NCI-H2196 treated with DMSO at 0.1 percent for 48 hours (cell line): ENCODE data around the gene CFAP52.
"Not testable (repeated sequence)": the region's sequence is repeated elsewhere in the genome, so short reads cannot be mapped to it uniquely, and the experiment has no call there.

Experiments
- DNase-seq: peaks from one replicate; lab custom pipeline; 2025; ENCODE audit not compliant: unreplicated experiment; lab: John Stamatoyannopoulos, UW

The CFAP52 gene, protein sequence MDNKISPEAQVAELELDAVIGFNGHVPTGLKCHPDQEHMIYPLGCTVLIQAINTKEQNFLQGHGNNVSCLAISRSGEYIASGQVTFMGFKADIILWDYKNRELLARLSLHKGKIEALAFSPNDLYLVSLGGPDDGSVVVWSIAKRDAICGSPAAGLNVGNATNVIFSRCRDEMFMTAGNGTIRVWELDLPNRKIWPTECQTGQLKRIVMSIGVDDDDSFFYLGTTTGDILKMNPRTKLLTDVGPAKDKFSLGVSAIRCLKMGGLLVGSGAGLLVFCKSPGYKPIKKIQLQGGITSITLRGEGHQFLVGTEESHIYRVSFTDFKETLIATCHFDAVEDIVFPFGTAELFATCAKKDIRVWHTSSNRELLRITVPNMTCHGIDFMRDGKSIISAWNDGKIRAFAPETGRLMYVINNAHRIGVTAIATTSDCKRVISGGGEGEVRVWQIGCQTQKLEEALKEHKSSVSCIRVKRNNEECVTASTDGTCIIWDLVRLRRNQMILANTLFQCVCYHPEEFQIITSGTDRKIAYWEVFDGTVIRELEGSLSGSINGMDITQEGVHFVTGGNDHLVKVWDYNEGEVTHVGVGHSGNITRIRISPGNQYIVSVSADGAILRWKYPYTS

DNA sequence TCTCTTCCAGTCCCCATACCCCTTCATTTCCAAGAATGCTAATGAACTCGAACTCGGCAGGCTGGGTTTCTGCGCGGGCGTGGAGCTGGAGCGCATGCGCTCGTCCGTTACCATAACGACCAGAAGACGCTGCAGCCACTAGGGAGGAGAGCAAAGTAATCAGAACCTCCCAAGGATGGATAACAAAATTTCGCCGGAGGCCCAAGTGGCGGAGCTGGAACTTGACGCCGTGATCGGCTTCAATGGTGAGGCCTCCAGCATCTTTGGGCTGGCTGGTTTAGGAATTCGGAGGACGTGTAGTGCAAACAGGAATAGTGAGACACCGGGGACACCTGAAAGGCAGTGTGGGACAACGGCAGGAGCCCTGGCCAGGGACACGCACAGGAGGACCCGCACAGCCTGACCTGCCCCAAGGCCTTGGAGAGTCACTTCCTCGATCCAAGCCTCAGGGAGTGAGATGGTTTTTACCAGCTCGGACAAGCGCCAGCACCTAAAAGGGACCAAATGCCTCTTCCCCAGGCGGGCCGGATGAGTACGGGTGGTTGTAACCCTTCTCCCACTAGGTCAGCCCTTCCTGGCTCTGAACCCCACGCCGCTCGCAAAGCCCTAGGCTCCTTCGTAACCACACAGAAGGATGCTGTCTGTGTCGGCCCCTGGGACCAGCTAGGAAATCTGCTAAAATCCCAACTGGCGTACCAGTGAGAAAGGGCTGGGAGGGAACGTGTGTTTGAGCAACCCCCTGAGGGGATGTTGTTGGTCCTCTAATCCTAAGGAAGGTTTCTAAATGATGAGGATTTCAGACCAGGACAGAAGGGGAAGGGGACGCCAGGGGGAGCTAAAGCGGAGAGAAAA, at the start of gene CFAP52:
Gene CFAP52, plus strand, starts transcription at position 122 of the 852 bp plus-strand sequence. Its CDS starts 54 bp downstream, at position 176.
- no peak for DNase-seq

DNA sequence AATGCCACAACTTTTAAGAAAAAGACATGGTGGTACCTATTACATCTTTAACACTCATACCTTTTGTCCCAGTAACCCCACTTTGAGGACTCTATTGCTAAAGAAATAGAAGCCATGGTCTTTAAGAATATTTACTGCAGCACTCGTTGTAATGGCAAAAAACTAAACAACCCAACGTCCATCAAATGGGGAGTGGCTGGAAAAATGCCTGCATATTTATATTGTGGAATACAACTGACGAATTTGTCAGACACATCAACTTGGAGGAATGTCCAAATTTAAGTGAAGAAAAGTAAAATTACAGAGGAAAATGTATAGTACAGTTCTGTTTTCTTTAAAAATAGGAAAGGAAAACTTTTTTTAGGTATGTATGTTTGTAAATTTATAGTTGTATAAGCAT, 48.7 kb upstream of the CFAP52 start:
- DNase-seq: no peak

DNA sequence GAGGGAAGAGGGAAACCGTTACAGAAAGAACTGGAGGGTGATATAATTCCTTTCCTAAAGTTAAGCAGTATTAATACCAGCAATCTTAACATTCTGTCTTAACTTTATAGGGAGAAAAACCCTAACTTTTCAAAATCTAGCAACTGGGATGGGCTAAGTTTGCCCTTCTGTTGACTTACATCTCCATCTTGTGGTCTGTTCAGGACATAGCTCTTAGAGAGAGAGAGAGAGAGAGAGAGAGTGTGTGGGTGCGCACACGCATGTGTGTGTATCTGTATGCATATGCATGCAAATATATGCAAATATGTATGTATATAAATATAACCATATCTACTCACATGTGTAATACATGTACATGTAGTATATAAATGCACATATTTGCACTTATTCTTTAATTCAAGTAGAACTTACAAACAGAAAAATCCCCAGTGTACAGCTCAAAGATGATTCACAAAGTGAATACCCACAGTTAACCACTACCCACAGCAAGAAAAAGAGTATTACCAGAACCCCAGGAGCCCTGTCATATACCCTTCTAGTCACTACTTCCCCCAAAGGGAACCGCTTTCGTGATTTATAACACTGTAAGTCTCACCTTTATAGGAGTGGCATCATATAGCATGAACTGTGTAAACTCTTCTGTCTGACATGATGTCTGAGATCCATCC, 47.3 kb upstream of the CFAP52 start:
- DNase-seq: no peak

DNA sequence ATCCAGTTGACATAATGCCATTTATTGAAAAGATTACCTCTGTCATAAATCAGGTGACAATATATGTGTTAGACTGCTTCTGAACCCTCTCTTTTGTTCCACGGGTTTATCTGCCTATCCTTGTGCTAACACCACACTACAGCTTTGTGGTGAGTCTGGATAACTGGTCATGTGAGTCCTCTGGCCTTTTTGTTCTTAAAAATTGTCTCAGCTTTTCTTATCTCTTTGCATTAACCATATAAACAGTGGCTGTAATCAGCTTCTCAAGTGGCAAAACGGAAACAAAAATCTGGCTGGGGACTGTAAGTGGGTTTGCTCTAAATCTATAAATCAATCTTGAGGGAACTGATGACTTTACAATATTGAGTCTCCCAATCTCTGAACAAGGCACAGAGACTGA, 45.4 kb upstream of the CFAP52 start:
- DNase-seq: no peak

DNA sequence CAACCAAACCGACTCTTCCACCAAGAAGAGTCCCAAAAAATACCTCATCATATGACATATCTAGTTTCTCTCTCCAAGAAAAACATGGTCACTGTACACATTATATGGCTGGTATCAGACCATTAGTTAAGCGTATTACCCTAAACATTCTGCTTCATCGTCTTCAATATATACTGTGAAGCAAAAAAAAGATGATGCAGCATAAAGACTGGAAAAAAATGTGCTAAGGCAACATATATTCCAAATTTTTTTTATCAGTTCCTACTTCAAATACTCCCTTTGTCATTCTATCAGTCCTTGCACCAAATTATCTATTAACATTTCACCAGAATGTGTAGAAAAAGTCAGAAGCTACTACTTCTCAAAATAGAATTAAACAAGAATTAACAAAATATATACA, 43.7 kb upstream of the CFAP52 start:
- no peak for DNase-seq

DNA sequence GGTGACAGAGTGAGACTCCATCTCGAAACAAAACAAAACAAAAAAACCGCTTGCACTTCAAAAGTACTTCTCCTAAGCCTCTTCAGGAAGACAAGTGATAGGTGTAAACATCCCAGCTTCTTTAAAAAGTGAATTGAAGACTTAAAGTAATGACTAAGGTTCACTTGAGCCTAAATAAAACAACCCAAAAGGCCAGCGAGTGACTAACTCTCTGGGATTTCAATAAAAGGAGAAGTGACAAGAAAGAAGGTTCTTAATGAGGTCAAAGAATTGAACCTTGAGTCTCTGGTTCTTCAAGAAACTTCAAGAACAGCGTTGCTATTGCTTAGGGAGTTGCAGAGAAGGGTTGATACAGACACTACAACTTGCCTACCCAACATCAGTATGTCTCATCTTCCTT, 43.0 kb upstream of the CFAP52 start:
- DNase-seq: no peak

DNA sequence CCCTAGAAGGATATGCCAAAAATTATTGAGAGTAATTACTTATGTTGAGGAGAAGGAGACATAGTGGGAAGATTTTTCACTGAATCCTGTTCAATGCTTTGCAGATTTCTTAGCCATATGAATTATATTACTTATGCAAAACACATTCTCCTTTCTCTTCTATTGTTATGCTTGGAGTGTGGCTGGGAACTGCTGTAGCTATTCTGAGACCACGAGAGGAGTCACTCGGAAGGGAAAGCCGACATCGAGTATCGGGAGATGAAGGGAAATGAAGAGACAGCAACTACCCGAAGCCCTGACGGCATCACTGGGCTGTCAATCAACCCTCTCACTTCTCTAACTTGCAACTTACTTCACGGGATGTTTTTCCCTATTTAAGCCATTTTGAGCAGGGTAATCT, 40.4 kb upstream of the CFAP52 start:
- DNase-seq: no peak

DNA sequence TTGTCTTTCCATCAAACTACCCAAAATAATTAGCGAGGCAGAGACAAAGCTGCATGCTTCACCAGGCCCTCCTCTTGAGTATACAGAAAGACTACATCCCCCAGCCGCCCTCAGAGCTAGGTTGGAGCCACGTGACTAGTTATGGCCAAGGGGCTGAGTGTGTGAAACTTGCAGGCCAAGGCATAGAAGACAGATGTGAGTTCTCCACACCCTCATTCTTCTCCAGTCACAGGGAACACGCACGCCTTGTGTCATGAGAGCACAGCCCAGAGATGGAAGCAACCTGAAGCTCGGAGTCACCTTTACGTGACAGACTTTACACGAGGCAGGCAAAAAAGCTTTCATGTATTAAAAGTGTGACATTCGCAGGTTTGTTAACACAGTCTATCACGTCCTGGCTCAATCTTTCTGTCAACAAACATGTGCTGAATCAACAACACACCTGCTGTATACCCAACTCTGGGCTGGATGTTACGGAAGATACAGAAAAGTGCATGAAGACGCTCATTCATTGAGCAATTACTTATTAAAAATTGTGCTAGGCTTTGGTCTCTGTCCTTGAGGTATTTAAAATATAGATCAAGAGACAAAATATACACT, 39.2 kb upstream of the CFAP52 start:
- no peak for DNase-seq

DNA sequence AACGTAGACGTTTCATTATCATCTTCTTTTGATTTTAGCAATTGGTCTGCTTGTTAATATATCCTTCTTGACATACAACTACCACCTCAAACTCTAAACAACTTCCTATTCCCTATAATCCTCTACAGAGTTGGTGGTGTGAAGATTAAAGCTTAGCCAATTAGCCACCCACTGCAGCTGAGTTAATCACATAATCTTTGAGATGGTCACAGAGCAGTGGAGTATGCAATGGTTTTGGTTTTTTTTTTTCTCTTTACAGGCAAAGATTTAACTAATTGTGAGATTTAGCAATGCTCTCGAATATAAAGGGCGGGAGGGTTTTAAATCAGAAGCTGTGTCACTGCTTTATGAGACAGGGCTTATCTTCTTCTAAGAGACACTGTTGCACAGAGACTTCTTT, 37.8 kb upstream of the CFAP52 start:
- DNase-seq: no peak

DNA sequence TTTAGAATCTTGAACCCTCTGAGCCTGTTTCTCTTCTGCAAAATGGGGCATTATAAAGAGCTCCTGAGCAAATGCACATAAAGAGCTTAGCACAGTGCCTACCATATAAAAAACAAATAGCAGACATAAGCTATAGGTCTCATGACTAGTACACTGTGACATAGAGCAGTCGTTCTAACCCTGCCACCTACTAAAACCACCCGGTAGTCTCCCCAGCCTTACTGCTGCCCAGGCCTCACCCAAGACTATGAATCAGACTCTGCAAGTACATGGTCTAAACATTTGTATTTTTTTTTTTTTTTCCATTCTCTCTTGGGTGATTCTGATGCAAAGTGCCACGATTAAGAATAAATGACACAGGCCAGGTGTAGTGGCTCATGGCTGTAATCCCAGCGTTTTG, 34.7 kb upstream of the CFAP52 start:
- no peak for DNase-seq

DNA sequence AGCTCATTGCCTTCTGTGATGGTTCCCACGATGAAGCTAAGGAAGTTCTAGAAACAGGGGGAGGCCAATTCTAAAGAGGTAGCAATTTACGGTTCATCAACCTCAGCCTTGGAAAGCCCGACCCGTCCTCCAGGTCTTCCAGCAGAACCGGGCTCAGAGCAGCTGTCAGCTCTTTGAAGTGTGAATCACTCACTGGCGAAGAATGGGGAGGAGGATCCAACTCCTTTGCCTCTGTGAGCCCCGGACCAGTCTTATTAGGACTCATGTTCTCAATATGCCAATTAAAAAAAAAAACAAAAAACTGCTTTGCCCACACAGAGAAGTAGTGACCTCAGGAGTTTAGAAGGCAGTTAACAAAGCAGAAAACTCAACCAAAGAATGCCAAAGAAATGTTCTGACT, 32.2 kb upstream of the CFAP52 start:
- no peak for DNase-seq

DNA sequence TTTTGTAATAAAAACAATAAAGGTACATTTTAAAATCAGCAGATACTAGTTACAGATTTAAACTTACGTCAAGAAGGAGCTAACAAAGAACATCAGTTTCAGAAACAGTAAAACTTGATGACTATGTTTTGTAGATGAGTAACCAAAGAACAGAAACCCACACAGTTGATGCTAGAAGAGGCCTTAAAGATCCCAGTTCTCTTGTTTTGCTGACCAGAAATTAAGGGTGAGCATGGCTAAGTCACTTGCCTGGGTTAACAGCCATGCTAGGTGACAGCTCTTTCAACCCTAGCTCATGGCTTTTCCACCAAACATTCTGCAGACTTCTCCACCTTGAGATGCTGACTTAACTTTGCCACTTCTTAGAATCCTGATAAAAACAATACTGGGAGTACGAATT, 27.2 kb upstream of the CFAP52 start:
- DNase-seq: no peak

DNA sequence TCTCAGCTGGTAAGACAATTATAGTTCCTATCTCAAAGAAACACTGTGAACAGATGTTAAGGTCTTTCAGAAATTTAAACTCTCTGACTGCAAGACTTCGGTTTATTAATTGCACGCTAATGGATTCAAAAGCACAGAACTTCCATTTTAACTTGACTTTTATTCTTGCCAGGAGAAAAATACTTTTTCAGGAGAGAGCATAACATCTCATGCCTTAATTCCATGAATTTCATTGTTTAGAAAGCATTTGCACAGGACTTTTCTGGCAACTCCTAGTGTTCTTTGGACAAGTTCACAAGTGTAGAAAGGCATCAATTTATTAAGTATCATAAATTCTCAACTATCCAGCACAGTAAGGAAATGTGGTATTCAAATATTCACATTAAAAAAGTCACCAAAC, 23.3 kb upstream of the CFAP52 start:
- no peak for DNase-seq

DNA sequence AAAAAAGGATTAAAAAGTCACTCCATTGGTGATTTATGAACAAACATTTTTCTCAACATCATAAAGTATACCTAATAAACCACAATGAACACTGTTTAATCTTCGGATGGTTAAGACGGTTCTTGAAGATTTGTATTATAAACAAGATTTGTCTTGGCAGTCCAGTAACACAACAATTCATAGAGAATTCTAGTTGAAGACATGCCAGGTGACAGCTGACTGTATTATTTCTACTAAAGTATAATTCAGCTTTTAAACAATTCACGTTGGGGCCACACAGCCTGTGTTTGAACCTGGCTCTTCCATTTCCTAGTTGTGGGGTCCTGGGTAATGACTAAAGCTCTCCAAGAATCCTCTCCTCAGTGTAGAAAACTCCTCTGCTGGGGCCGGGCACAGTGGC, 22.8 kb upstream of the CFAP52 start:
- no peak for DNase-seq

DNA sequence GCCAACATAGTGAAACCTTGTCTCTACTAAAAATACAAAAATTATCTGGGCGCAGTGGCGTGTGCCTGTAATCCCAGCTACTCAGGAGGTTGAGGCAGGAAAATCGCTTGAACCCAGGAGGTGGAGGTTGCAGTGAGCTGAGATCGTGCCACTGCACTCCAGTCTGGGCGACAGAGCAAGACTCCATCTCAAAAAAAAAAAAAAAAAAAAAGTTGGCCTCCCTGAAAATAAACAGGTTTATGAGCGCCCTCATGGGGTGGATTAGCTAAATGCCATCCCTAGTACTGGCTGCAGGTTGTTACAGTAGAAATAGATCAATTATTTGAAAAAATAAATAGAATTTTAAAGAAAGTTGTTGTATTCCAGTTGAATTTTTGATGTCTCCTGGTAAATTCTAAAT, 21.7 kb upstream of the CFAP52 start:
- DNase-seq: not testable (repeated sequence)

DNA sequence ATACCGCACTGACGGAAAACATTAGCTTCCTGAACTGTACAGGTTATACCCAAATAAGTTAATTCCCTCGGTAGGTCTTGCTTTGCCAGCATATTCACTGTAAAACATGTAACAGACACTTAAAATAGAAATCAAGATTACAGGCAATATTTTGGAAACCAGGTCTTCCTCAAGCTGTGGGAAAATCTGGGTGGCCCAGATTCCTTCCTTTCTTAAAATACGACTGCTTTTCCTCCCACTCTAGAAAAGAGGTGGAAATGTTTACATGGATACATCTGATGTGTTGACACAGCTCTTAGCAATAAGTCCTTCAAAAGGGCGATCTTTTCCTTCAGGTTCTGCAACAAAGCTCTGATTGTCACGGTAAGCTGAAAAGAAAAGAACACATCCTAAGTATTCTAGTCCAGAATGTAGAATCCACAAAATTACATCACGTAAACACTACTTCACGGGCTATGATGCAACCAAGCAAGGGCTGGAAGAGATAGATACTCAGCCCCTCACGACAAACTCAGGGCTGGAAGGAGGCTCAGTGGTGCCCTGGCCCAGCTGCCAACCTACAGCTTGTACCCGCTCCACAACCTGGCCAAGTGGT, 19.2 kb upstream of the CFAP52 start:
- no peak for DNase-seq

DNA sequence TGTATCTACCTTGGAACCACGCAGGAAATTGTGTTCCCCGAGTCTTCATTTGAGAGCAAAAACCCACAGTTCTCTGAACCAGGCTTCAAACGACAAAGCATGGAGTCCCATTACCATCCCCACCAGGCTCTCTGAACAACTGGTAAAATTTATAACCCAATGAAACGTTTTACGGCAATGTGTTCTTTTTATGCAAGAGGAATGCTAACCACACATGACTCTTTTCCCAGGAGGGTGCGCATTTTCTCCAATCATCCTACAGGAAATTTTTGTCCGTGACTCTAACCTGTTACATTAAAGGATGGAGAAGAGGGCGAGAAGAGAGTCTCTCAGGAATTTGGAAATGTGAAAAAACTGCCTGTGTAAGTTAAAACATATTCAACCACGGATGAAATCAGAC, 18.6 kb upstream of the CFAP52 start:
- DNase-seq: no peak

DNA sequence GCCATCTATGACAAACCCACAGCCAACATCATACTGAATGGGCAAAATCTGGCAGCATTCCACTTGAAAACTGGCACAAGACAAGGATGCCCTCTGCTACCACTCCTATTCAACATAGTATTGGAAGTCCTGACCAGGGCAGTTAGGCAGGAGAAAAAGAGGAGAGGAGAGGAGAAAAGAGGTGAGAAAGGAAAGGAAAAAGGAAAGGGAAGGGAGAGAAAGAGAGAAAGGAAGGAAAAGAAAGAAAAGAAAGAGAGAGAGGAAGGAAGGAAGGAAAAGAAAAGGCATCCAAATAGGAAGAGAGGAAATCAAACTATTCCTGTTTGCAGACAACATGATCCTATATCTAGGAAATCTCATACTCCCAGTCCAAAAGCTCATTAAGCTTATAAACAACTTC, 12.3 kb upstream of the CFAP52 start:
- DNase-seq: no peak

DNA sequence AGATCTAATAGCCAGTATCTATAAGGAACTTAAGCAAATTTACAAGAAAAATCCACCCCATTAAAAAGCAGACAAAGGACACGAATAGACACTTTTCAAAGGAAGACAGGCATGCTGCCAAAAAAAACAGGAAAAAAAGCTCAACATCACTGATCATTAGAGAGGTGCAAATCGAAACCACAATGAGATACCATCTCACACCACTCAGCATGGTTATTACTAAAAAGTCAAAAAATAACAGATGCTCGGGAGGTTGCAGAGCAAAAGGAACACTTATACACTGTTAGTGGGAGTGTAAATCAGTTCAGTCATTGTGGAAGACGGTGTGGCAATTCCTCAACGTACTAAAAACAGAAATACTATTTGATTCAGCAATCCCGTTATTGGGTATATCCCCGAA, 10.4 kb upstream of the CFAP52 start:
- DNase-seq: no peak

DNA sequence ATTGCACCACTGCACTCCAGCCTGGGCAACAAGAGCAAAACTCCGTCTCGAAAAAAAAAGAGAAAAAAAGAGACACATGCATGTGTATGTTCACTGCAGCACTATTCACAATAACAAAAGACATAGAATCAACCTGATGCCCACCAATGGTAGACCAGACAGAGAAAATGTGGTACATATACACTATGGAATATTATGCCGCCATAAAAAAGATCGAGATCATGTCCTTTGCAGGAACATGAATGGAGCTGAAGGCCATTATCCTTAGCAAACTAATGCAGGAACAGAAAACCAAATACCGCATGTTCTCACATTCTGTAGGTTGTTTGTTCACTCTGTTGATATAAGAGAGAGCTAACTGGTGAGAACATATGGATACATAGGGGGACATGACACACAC, 9.7 kb upstream of the CFAP52 start:
- DNase-seq: not testable (repeated sequence)

DNA sequence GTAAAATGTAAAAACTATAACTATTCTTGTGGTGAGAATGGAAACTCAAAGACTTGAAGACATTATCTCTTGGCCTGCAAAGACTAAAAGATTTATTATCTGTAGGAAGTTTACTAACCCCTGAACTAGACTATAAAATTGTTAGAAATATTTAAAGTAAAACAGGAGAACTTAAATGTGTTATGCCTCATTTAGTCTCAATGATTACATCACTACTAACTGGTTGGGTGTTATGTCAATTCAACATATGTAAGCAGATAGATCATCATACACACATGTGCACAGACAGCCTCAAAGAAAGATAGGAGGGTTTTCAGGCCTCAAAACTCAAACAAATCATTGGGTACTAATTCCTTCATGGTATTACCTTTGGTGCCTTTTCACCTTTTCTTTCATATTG, 8.4 kb upstream of the CFAP52 start:
- DNase-seq: no peak
